Activated CD4-positive, alpha-beta T cell treated with anti-CD3 and anti-CD28 coated beads for 4 hours (primary cell): ENCODE data around the gene ERI2.
"Not testable (repeated sequence)": the region's sequence is repeated elsewhere in the genome, so short reads cannot be mapped to it uniquely, and the experiment has no call there.

Experiments used
- DNase-seq, 2 donors: peaks; one replicate each; pipeline ENCODE4 v3.0.0-alpha.2; 2020

ERI2 gene

DNA sequence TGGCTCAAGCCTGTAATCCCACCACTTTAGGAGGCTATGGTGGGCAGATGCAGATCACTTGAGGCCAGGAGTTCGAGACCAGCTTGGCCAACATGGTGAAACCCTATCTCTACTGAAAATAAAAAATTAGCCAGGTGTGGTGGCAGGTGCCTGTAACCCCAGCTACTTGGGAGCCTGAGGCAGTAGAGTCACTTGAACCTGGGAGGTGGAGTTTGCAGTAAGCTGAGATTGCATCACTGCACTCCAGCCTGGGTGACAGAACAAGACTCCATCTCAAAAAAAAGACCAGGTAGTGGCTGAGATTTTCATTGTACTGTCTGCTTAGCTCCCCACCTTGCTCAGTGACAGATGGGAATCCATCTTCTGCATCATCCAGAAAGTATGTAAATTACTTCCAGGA, 41.8 kb downstream of the ERI2 start:
- not testable (repeated sequence) for DNase-seq

DNA sequence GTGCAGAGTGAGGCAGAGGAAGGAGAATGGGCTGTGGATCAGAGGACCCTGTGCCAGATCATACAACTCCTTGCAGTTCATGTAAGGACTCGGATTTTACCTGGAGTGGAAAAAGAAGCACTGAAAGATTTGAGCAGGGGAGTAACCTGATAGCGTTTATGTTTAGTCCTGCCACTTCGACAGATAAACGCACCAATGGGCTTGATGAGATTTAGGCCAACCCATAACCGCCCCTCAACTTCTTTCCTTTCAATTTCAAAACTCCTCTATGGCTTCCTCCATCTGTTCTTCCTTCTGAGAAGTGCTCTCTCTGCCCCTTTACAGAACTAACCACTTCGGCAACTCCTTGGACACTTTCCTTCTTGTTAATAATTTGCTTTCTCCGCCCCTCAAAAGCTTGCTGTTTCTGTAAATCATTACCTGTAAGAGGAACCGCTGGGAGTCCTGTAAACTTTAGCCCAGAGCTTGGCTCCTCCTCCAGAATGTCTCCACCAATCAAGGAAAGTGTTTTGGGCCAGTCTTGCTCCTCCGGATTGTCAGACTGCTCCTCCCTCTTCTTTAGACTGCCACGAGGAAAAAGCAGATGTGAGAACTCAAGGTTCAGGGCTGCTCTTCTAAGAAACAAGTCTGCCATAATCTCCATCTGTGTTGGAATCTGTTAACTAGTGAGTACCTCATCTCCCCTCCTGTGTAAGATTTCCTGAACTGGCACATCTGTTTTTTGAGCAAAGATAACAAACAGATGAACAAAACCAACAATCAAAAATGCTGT, 42.6 kb downstream of the ERI2 start, which contains the start of gene ACSM3:
TSS of gene ACSM3 (plus strand) at position 554 of the 772 bp plus-strand sequence. CDS start 6,021 bp downstream, outside the sequence.
- peak; percentile 53 to 68 for DNase-seq

DNA sequence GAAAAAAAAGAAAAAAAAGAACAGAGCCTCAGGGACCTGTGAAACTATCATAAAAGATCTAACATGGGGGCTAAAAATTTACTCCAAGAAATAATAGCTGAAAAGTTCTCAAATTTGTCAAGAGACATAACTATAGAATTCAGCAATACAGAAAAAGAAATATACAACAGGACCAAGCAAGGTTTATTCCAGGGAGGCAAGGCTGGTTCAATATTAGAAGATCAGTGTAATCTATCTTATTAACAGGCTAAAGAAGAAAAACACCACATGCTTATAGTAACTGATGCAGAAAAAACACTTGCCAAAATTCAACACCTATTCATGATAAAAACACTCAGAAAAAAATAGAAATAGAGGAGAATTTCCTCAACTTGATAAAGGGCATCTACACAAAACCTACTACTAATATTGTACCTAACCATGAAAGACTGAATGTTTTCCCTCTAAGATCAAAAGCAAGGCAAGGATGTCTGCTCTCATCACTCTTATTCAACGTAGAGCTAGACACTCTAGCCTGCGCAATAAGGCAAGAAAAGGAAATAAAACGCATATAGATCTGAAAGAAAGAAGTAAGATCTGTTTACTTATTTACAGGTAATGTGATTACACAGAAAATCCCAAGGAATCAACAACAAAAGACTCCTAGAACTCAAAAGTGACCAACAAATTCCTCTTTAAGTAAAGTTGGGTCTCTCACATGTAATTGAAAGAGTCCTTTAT, 43.7 kb downstream of the ERI2 start:
- DNase-seq, result no peak

DNA sequence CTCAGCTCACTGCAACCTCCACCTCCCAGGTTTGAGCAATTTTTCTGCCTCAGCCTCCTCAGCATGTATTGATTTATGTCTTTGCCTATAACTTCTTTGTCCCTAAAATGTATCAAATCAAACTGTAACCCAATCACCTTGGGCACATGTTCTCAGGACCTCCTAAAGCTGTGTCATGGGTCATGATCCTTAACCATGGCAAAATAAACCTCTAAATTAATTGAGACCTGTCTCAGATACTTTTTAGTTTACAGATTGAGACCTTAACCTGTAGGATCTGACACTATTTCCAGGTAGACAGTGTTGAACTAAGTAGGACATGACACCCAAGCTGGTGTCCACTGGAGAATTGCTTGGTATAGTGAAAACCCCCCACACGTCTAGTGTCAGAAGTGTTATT, 45.1 kb downstream of the ERI2 start:
- no peak for DNase-seq

DNA sequence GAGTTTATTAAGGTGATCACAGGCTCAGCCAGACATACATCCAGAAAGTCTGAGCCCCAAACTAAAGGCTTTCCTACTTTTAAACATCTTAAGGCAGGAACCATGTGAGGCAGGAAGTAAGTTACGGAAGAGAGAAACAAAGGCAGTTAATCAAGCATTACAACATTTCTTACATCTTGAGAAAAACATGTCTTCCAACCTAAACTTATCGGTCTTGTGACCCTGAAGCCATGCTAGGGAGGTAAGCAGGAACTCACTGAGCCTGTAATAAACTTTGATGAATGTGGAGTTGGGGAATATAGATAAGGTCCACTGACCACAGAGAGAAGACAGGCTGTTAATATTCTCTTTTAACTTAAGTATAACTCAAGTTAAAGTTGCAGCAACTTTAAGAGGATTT, 45.9 kb downstream of the ERI2 start:
- no peak for DNase-seq

DNA sequence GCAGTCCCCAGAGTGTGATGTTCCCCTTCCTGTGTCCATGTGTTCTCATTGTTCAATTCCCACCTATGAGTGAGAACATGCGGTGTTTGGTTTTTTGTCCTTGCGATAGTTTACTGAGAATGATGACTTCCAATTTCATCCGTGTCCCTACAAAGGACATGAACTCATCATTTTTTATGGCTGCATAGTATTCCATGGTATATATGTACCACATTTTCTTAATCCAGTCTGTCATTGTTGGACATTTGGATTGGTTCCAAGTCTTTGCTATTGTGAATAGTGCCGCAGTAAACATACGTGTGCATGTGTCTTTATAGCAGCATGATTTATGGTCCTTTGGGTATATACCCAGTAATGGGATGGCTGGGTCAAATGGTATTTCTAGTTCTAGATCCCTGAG, 50.5 kb downstream of the ERI2 start:
- DNase-seq, result not testable (repeated sequence)

DNA sequence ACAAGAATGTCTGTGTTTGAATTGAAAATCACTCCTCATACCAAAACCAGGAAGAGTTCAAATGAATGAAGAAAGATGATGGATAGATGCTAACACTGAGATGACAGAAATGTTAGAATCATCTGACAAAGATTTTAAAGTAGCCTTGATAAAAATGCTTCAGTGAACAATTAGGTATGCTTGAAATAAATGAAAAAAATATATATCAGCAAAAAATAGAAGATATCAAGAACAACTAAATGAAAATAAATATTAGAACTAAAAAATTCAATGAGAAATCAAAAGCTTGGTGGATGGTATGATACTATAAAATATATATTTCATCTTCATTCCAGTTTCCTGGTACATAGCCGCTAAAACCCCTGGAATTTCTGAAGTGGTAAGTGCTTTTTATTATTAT, 51.0 kb downstream of the ERI2 start:
- no peak for DNase-seq

DNA sequence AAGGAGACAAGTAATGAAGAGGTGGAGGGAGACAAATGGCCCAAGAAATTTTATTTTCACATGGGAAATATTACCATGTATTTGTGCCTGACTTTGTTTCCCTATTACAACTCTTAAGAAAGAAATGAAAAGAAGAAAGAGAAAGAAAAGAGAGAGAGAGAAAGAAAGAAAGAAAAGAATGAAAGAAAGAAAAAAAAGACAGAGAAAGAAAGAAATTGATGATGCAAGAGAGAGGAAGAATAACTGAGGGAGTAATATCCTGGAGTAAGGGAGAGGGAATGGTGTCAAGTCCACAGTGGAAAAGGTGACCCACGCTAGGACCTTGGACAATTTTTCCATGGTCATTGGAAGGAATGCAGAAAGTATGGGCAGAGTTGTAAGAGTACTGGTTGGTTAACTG, 52.5 kb downstream of the ERI2 start:
- DNase-seq, result no peak

DNA sequence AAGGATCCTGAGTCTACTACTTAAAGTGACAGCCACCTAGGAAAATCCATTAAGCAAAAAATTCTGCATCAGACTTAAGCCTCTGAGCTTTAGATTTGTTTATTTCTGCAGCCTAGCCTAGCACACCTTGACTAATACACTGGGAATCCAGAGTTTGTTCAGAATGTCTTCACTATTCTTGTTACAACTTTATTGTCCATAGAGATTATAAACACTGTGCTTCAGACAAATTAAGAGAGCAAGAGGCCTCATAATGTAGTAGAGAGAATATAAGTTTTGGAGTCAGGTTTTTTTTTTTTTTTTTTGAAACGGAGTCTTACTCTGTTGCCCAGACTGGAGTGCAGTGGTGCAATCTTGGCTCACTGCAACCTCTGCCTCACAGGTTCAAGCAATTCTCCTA, 55.7 kb downstream of the ERI2 start:
- DNase-seq, result no peak

DNA sequence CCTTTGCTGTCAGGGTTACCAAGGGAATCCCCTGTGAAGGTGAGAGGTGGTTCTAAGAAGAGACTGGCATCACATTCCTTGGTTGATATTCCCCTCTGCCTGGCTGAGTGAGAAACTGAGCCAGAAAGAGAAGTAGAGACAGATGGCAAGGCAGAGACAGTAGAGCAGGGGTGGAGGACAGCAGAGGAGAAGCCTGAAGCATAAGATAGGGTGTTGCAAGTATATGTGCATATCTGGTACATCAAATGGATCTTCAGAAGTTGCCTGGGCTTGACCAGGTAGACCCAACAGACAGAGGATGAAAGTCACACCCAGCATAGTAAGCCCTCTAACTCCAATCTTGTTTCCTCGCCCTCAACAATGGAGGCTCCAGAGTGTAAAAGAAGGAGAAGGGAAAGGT, 56.8 kb downstream of the ERI2 start:
- no peak for DNase-seq

DNA sequence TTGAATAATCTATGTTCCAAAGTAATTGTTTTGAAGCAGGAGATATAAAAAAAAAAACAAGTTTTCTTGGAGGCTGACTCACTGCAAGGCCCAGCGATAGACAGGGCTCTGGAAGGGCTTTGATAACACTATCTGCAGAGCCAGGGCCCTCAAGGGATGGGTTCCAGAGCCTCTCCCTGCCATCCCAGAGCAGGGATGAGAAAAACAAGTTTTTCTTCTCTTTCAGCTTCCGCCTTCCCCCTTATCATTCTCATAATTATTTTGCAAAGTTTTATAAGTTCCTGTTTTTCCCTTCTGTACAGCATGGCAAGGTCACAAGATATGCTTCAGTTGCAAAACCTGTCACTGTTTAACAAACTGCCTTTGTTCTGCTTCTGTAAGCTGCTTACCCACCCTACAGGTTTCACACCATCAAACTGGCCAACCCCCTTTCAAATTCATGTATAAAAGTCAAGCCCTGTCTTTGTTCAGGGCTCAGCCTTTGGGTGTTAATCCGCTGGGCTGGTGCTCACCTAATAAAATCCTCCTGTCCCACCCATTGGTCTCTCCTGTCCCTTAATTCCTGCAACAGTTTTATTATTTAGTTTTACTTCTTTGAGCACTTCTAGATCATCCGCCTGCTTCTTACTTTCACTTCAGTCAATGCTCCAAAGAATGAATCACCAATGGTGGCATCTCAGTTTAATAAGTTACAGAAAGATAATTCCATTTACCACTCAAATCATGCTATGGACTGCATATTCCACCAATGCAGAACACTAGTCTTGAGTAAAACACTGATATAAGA, 59.0 kb downstream of the ERI2 start:
- DNase-seq, result no peak

DNA sequence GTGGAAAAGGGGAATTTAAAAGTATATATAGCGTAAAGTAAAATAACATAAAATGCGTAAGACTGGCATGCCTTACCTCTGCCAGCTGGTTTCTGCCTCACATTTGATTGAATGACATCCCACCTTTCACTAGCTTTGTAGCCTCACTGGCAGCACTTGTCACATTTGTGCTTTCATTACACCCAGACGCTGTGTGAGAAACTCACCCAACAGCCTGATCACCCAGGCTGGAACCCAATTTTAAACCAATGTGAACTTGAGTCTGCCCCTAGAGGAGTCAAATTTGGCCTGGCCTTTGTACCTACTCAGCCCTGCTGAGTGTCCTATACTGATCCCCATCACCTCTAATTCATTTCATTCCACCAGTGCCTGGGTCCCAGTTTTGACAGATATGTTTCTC, 59.8 kb downstream of the ERI2 start:
- DNase-seq, result no peak
